ENCODE data around the gene ASPDH.
"Not testable (repeated sequence)": the region's sequence is repeated elsewhere in the genome, so short reads cannot be mapped to it uniquely, and the experiment has no call there.

Gene ASPDH

DNA sequence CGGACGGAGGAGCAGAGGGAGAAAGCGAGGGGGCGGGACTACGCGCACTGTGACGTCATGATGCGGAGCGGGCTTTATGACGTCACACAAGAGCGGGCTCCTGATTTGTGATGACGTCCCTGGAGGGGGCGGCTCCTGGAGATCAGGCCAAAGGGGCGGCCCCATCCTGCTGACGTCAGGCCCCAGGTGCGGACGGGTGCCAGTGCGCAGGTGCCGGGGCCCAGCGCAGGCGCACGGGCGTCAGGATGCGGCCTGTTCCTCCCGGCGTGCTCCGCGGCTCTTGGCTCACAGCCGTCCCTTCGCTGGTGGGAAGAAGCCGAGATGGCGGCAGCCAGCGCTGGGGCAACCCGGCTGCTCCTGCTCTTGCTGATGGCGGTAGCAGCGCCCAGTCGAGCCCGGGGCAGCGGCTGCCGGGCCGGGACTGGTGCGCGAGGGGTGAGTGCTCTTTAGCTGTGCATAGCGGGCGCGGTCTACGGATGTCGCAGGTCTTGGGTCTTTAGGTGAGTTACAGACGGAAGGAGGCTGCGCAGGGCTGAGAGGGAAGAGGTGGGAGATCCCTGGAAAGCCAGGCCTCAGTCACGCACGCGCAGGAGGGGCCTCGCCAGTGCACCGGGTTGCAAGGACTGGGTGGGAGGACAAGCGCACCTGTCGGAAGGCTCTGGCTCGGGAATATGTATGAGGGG, 37.3 kb downstream of the ASPDH start, which contains the start of the genes EMC10 and GARIN5A:
Gene EMC10, plus strand, starts transcription at position 284 of the 683 bp plus-strand sequence. Its CDS starts 38 bp downstream, at position 322.
Gene GARIN5A, minus strand, starts transcription at position 625 of the 683 bp plus-strand sequence. Its CDS starts 460 bp downstream, at position 165.
- peak; percentile 95 for DNase-seq

DNA sequence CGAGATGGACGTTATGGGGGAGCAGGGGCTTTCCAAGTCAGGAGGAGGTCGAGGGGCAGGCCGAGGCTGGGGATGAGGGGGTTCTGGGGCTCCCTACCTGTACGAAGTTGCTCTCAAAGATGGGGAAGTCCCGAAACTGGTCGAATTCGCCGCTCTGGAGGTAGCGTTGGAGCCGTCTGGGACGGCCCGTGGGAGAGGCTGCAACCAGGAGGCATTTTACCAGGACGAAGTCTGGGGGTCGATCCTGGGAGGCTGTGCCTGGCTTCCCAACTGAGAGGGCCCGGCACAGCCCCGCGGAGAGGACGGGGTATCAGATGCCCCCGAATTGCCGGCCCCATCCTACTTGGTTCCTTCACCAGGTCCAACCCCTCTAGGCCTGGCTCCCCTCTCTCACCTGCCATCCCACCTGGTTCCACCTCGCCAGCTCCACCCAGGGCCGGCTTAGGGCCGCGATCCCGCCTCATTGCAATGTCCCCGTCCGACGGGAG, 37.9 kb downstream of the ASPDH start:
- DNase-seq = no peak

DNA sequence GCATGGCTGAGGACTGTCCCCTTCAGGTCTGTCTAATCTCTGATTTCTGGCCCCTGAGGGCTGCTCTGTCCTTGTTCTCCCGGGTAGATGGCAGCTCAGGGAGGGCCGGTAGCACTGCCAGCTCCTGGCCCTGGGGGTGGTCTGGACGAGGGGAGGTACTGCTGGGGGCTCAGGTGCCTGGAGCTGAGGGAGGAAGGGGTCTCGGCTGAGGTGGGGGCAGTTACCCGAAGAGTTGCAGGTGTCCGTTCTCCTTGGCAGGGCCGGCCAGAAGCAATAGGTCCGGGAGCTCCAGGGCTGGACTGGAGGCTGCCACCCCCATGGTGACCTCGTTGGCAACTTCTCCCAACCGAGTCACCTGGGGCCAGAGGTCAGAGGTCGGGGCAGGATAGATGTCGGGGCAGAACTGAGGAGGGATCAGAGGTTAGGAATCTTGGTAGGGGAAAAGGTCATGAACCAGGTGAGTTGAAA, 38.6 kb downstream of the ASPDH start:
- DNase-seq = no peak

DNA sequence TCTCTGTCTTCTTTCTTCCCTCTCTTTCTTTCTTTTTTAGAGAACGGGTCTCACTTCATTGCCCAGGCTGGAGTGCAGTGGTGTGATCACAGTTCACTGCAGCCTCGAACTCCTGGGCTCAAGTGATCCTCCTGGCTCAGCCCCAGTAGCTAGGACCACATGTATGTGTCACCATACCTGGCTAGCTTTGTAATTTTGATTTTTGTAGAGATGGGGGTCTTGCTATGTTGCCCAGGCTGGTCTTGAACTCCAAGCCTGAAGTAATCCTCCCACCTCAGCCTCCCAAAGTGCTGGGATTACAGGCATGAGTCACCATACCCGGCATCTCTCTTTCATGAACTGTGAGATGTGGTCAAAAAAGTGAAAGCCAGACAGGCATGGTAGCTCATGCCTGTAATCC, 40.4 kb downstream of the ASPDH start:
- not testable (repeated sequence) for DNase-seq

DNA sequence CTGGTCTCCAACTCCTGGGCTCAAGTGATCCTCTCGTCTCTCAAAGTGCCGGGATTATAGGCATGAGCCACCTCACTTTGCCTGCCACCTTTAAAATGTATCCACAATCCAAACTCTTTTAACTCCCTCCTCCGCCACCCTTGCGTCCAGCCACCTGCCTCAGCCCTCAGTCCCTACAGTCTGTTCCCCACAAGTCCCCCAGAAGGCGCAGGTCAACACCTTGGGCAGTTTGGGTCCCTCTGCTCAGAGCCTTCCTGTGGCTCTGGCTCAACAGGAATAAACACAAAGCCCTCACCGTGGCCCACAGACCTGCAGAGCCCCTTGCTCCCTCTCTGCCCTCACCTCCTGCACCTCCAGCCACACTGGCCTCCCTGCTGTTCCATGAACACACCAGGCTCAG, 44.9 kb downstream of the ASPDH start:
- no peak for DNase-seq

DNA sequence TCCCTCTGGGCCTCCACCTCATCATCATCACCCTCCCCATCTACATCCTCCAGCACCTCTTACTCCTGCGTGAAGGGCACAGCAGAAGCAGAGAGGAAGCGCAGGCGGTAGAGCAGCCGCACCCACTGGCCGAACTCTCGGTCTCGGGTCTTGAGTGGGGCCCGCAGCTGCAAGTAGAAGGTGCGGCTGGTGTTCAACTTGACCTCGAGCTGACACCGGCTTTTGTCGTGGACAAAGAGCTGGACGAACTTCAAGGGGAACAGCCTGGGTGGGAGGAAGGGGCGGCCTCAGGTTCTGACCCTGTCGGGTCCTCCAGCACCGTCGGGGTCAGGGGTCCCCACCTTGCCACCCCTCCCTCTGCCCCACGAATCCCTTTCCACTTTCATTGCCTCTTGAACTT, 46.1 kb downstream of the ASPDH start:
- DNase-seq = no peak

DNA sequence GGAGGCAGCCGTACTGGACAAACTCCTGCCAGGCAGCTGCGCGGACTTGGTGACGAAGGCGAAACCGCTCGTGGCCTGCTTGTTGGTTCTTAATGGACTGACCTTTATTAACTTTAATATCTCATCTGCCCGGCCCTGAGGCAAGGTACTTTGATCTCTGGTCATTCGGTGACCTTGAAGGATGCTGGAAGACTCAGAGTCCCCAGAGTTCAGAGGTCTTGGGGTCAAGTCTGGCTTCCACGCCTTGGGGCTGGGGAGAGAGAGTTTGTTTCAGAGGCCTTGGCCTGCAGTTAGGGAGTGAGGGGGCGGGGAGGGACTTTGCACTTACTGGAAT, 47.0 kb downstream of the ASPDH start:
- no peak for DNase-seq

DNA sequence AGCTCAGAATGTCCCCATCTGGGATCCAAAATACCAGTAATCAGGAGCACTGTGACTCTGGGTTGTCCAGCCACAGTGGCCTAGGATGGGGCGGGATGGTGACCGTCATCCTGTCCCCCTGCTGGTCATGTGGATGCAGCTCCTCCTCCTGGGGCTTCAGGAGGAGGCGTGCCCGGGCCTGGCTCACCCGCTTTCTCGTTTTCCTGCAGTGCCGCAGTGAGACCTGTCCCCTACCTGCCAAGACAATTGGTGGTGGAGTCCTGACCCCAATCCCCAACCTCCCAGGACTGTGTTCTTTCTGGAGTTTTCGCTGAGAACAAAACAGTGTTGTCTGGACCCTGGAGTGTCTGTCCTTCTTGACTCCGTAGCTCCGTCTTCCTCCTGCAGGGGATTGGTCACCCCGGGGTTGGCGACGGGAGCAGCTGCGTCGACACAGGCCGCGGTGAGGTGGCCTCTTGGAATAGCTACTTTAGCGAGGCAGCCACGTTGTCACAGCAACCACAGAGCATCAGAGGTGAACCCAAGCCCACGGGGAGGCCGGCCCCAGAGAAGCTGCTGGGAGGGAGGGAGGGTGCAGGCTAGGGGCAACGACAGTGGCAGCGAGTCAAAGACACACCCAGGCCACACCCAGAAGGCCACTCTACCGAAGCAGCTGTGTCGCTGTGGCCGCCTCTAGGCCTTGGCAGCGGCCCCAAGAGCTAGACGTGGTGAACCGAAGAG, 47.6 kb downstream of the ASPDH start:
- no peak for DNase-seq

DNA sequence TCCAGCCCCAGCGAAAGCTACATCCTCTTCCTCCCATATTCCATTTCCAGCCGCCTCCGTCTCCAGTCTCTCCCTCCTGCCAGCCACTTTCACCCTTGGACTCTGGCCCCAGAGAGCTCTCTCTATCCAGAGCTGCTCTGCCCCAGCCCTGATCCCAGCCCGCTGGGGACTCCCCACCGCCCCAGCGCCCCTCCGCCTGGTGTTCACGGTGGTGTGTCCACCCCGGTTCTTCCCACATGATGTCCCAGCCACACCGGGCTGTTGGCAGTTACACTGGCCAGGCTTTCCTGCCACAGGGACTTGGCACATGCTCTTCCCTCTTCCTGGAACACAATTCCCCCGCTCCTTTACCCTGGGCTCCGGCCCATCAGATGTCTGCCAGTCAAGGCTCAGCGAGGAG, 48.7 kb downstream of the ASPDH start:
- no peak for DNase-seq

DNA sequence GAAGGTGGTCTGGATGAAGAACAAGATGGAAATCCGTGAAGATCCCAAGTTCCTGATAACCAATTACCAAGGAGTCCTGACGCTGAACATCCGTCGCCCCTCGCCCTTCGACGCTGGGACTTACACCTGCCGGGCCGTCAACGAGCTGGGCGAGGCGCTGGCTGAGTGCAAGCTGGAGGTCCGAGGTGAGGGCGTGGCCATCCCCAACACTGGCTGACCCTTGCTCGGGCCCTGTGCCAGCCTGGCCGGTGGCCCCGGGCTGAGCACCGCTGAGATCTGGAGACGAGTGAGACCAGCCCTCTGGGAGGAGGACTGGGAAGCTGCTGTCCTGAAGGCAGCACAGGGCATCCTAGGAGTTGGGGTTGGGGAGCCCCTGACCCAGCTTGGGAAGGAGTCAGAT, 49.4 kb downstream of the ASPDH start:
- no peak for DNase-seq

DNA sequence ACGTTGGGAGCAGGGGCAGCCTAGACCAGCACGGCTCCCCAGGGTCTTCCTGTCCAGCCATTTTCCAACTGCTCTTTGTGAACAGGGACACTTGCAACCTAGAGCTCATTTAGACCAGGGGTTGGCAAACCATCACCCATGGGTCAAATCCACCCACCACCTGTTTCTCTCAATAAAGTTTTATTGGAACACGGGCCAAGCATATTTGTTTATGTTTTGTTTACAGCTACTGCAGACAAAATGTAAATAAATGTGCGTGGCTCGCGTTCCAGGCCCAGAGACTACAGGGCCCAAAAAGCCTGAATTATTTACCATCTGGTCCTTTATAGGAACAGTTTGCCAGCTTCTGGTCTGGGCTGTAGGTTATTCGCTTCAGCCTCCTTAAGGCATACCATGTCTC, 50.7 kb downstream of the ASPDH start:
- no peak for DNase-seq

Data from activated CD8-positive, alpha-beta memory T cell treated with anti-CD3 and anti-CD28 coated beads for 24 hours (primary cell).